Stimulated activated CD4-positive, alpha-beta T cell treated with anti-CD3 and anti-CD28 coated beads, Interleukin-4, amount 100 ng/mL, for 24 hours (primary cell): ENCODE measurements around the gene KHNYN.
"Not testable (repeated sequence)": the region's sequence is repeated elsewhere in the genome, so short reads cannot be mapped to it uniquely, and the experiment has no call there.

Experiments
- DNase-seq: peaks from one replicate; pipeline ENCODE4 v3.0.0-alpha.2; 2020

Gene KHNYN

DNA sequence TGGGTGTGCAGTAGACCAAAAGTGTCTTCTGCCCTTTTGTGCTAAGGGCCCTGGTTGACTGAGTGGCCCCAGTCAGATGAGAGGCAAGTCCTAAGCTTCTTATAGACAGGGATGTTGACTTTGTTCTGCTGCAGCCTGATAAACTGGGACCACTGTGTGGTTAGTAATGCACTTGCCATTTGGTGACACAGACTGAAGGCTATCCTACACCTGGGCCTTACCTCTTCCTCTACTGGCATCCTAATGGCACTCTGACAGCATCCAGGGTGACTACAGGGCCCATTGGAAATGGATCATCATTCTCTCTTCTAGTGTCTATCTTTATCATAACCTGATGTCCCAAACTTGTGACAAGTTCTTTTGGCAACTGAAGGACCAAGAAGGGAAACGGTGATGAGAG, 9.5 kb downstream of the KHNYN start:
- DNase-seq = no peak

DNA sequence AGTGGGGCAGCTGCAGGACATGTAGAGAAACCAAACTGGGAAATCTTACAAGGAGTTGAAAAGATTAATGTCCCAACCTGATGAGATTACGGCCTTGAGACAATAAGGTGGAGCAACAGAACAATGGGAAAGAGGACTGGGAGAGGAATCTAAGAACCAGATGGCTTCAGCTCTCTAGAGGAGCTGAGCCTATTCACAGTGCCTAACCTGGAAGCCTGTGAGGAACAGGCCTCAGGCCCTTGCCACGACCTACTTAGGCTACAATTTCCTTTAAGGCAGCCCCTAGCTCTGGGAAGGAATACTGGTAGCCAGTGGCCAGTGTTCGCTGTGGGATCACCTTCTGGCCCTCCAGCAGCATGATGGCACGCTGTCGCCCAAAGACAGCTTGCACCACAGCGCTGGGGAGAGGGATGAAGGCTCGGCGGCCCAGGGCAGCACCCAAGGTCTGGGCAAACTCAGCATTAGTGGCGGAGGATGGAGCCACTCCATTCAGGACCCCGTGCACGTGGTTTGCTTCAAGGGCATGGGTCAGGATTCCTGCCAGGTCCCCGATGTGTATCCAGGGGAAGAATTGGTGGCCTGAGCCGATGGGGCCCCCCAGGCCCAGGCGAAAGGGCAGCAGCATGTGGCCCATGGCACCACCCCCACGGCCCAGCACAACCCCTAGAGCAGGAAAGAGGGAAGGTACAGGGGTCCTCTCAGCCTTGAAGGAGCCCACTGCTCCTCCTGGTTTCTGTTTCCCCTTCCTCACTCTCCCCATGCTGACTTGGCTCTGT, 10.3 kb downstream of the KHNYN start:
- no peak for DNase-seq

DNA sequence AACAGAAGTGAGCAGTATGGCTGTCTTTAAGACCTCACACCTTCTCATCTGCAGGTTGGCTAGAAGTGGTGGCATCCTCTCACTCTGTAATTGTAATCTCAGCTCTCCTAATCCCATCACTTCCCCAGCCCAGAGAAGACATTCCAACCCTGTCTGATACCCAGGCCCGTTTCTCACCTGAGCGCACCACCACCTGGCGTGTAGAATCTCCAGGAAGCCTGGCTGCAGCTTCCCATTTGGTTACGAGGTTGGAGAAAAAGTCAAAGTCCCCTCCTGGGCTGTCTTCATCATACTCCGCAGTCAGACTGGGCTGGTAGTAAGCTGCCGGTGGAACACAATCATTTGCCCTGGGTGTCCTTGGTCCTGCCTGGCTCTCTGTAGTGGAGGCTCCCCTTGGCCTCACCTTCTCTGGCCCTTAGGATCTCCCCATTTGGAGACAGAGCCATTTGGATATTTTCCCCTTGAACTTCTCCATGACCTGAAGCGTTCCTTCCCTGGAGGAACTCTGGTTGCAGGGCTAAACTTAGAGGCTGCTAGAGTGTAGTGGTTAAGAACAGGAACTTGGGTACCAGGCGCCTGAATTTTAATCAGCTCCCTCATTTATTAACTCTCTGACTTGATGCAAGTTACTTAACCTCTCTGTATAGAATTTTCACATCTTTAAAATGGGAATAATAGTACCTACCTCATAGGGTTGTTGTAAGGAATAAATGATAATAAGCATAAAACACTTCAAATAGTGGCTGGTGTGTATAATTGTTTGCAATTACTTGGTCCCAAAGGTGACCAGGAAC, 11.0 kb downstream of the KHNYN start:
- no peak for DNase-seq

DNA sequence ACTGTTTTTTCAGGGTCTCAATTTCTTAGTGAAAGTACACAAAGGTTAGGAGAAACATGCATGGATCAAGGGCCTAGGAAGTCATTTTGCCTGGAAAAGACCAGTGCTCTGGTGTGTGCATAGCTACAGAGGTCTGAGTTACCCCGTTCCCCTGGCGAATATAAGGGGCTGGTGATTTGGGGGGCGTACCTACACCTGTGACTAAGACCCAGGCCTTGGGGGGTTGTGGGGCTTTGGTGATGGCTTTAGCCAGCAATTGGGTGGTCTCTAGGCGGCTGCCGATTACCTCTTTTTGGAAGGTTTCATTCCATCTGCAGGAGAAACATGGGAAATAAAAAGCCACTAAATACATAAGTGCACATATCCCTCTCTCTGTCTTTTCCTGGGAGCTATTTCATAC, 11.7 kb downstream of the KHNYN start:
- no peak for DNase-seq

DNA sequence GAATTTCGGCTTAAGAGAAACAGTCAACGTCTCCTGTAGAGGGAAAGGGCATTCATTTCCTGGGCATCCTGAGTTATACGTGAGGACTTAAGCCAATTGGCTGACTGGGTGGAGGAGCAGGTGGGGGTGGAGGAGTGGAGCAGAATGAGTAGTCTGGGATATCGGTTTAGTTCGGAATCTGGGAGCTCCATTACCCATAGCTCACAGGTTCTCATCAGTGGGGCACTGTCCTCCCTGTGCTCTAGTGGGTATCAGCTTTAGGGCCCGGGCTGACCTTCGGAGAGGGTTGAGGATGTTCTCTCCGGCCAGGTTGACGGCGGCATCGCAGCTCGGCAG, 12.1 kb downstream of the KHNYN start:
- DNase-seq = no peak

DNA sequence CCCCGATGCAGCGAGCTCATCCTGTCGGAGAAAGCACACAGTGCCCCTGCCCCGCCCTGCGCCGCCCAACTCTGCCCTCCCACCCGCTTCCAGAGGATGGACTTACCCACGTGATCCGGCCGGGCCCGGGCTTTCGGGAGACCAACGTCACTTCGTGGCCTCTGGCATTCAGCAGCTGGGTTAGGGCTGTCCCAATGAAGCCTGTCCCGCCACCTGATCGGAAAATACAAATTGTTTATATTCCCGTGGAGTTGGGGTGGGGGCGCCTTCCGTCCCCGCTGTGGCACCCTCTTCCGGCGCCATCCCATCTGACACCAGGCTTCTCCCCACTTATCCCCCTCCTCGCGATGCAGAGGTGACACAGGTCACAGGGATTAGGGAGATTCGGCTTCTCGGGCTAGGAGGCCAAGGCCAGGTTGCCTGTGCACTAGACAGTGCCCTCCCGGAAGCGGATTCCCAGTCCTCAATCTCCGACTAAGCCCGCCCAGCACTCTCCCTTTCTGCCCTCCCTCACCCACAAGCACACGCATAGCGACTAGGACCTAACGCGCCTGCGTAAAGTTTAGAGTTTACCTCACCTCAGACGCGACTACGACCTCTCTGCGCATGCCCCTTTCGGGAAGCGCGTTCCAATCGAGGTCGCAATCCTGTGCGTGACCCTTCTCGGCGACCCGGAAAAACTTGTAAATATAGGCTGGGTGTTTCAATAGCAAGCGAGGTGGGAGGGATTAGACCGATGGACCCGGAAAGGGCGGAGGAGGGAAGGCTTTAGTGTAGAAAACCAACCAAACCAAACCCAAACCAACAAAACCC, 12.7 kb downstream of the KHNYN start, which contains the start of gene SDR39U1:
Gene SDR39U1, minus strand, starts transcription at position 537 of the 813 bp plus-strand sequence. Its CDS starts 7 bp downstream, at position 530.
- DNase-seq = peak; percentile 97

DNA sequence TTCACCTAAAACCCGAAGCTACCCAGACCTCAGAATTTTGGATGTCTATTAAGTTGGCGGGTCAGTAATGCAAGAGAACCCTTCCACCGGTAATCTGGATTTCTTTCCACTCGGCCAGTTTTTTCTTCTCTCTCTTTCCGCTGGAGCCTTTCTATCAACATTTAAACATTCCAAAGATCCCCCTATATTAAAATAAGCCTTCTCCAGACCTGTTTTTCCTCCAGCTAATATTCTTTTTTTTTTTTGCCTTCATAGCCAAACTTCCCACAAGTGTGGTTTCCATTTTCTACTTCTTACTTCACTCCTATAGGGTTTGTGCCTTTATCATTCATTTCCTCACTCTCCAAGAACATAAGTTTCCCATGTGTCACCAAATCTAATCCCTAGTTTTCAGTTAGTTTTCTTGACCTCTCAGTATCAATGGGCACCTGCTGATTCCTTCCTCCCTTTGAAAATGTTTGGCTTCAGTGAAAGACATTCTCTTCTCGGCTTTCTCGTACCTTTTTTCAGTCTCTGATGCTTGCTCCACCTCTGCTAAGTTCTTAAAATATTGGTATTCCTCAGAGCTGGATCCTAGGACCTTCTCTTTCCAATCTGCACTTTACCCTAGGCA, 13.4 kb downstream of the KHNYN start:
- no peak for DNase-seq

DNA sequence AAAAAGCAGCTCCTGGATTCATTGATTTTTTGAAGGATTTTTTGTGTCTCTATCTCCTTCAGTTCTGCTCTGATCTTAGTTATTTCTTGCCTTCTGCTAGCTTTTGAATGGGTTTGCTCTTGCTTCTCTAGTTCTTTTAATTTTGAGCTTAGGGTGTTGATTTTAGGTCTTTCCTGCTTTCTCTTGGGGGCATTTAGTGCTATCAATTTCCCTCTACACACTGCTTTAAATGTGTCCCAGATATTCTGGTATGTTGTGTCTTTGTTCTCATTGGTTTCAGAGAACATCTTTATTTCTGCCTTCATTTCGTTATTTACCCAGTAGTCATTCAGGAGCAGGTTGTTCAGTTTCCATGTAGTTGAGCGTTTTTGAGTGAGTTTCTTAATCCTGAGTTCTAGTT, 21.1 kb downstream of the KHNYN start:
- DNase-seq = not testable (repeated sequence)

DNA sequence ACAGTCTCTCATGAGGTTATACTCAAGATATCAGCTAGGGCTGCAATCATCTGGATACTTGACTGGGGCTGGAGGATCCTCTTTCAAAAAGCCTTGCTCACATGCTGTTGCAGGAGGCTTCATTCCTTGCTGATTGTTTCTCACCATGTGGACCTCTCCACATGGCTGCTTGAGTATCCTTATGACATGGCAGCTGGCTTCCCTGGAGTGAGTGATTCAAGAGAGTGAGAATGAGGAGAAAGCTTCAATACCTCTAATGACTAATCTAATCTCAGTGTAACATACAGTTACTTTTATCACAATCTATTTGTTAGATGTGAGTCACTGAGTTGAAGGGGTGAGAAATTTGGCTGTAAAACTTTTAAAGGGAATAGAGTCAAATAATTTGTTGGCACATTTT, 27.2 kb downstream of the KHNYN start:
- no peak for DNase-seq

DNA sequence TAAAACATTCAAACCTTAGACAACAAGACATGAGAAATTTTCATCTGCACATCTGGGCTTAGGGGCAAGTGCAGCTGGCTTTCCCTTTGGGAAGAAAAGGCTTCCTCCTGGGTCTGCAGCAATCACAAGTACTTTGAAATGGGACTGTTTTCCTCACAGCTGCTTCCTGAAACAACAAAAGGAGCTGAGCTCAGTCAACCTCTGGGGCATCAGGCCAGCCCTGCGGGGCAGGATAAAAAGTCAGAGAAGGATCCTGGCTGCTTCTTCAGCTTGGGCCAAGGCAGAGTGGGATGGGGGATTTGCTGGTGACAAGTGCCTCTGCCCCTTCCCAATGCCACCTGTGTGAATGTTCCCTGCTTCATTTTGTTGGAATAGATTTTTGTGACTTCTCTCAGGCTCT, 29.0 kb downstream of the KHNYN start:
- DNase-seq = no peak

DNA sequence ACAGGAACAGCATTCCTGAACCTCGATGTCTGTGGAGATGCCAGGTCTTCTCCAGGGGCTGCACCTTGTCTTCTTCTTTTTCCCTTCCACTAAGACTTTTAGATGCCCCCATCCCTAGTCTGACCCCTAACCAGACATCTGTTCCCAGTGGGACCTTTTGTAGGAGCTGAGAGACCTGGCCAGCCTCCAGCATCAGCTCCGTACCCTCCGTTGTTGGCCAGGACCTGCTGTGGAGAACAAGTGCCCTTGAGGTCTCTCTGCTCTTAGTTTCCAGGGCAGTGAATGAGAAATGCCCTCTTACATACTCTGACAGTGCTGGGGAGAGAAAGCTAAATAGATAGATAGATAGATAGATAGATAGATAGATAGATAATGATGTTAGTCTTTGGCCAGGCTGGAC, 29.6 kb downstream of the KHNYN start:
- DNase-seq = no peak

DNA sequence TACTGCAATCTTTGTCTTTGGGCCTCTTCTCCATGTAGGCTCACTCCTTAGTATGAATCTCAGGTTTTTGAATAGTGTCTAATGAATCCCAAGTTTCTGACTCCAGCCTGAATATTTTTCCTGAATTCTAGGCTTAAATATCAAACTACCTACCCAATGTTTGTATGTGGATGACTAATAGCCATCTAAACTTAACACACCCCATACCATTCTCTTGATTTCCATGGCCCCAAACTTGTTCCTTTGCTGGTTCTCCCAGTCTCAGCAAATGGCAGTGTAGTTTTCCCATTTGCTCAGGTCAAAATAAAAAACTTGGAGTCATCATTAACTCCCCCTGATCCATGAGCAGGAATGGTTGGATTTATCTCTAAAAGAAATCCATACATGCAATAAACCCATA, 31.6 kb downstream of the KHNYN start:
- DNase-seq = no peak

DNA sequence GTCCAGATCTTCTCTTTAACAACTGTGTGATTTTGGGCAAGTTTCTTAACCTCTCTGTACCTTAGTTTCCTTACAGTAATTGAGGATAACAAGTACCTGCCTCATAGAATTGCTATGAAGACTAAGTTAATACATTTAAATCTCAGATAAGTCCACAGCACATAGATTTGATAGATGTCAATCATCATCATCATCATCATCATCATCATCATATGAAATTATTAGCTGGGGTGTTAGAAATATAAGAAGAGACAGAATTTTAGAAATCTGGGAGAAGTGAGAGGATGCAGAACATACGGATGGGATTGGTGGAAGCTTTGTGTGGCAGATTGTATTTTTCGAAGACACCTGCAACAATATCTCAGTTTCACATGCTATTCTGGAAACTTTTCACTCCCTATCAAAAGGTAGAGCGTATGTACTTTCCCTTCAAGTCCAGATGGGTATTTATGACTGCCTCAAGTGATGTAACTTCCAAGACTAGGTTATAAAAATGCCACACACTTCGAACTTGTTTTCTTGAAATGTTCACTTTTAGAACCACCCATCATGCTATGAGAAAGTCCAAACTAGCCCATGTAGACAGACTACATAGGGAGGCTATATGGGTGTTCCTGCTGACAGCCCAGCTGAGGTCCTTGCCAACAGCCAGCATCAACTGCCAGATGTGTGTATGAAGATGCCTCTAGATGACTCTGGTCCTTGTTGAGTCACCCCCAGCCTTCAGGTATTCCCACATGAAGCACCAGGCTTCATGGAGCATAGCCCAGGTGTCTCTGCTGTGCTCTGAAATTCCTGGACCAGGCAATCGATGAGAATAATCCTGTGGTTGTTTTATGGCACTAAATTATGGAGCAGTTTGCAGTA, 33.5 kb downstream of the KHNYN start:
- no peak for DNase-seq

DNA sequence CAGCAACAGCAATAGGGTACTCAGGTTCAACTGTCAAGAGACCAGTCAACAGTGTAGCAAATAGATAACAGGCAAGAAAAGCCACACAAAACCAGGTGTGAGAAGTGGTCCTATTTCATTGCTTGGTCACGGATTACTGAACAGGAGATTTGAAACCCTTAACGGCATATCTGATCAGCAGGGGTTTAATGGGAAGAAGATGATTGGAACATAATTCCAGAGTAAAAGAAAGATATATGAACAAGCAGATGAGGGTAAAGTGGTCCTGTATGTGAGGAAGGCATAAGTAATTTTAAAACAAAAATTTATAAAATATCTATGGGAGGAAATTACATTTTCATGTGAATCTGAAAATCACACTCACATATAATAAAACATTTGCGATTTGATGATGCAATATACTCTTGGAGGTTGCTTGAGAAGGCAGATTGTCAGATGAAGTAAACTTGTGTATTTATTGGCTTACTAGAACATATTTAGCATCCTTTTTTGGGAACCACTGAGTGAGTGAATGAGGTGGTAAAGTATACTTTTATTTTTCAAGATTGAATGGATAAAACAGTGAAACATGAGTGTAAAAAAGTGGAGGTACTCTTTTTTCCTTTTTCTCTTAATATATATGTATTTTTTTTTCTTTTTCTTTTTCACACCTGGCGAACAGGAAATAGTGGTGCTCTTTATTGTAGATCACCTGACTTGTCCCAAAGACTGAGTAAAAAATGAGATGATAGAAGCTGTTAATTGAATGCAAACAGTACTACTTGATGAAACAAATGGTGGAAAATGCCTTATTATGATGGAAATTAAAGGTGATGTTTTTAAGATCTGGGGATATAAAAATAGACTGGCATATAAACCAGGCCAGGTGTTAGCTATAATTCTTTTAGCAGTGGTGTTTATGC, 34.4 kb downstream of the KHNYN start:
- DNase-seq = no peak

DNA sequence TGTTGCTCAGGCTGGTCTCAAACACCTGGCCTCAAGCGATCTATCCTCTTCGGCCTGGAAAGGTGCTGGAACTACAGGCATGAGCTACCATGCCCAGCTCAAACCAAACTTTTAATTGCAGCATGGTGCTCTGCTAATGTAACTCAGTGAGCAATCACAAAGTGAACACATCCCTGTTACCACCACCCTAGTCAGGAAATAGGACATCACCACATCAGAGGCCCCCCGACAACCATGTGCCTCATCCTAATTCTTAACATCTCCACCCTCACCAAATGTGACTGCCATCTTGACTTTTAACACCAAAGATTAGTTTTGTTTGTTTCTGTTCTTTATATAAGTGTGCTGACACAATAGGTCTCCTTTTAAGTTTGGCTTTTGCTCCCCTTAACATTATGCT, 35.6 kb downstream of the KHNYN start:
- no peak for DNase-seq

DNA sequence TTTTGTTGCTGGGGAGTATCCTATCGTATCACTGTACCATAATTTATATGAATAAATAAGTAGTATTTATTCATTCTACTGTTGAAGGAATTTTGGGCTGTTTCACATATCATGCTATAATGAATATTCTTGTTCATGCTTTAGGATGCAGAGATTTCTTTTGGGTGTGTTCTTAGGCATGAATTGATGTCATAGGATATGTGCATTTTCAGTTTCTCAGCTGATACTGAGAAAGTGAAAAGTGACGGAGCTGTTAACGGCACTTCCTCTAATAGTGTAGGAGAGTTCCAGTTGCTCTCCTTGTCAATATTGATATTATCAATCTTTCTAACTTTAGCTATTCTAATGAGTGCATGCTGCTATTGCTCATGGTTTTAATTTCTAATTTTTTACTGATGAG, 36.1 kb downstream of the KHNYN start:
- DNase-seq = no peak

DNA sequence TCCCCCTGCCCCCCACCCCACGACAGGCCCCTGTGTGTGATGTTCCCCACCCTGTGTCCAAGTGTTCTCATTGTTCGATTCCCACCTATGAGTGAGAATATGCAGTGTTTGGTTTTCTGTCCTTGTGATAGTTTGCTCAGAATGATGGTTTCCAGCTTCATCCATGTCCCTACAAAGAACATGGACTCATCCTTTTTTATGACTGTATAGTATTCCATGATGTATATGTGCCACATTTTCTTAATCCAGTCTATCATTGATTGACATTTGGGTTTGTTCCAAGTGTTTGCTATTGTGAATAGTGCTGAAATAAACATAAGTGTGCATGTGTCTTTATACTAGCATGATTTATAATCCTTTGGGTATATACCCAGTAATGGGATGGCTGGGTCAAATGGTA, 40.7 kb downstream of the KHNYN start:
- DNase-seq = not testable (repeated sequence)

DNA sequence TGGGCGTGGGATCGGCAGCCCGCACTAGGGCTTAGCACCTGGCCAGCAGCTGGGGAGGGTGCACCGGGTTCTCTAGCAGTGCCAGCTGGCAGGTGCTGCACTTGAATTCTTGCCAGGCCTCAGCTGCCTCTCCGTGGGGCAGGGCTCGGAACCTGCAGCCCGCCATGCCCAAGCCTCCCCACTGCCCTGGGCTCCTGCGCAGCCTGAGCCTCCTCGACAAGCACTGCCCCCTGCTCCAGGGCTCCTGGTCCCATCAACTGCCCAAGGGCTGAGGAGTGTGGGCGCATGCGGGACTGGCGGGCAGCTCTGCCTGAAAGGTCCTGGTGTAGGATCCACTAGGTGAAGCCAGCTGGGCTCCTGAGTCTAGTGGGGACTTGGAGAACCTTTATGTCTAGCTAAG, 43.5 kb downstream of the KHNYN start:
- DNase-seq = no peak

DNA sequence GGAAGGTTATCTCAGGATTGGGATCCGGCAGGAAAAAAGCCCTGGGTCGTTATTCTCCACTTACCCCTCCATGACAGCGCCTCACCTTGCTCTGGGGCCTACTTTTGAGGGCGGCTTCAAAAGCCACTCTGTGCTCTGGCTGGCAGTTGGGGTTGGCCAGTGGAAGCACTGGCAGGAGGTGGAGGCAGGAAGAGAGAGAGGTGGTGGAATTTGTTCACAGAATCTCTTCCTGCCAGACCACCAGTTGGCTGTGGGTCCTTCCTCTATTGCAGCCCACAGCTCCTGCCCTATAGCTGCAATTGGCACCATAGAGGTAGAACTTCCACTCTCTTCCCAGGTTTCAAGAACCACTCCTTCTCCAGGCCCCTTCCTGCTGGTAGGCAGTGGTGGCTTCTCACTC, 45.5 kb downstream of the KHNYN start:
- DNase-seq = no peak

DNA sequence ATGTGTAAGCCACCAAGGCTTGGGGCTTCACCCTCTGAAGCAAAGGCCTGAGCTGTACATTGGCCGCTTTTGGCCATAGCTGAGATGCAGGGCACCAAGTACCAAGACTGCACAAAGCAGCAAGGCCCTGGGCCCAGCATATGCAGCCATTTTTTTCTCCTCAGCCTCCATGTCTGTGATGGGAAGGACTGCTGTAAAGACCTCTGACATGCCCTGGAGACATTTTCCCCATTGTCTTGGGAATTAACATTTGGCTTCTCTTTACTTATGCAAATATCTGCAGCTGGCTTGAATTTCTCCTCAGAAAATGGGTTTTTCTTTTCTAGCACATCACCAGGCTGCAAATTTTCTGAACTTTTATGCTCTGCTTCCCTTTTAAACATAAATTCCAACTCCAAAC, 50.2 kb downstream of the KHNYN start:
- DNase-seq = not testable (repeated sequence)
